HepG2 (cell line): Measurements from ENCODE around the gene SAMD14. TPM values are rescaled to one million over a fixed set of nuclear protein-coding genes. Genes with fewer than 3 reads are reported as not detected.

Experiments used
- AGO2 ChIP-seq: fragments of 200-400 bp; formaldehyde crosslinking; optimal IDR thresholded peaks from 2 replicates; pipeline ENCODE3; 2017; ENCODE audit warnings: mild to moderate bottlenecking, low read depth, low read length, moderate library complexity
- ARID2 ChIP-seq: sonication (generic); formaldehyde crosslinking; IDR thresholded peaks from 2 replicates; pipeline ENCODE4 v1.8.1; 2022; ENCODE audit warnings: mild to moderate bottlenecking, missing genetic modification reagents, borderline replicate concordance
- DNMT3B ChIP-seq: conservative IDR thresholded peaks from 2 replicates; pipeline ENCODE4 v1.6.1; 2016; ENCODE audit warnings: missing biosample characterization, control low read depth
- GABPA ChIP-seq, 2 experiments: IDR thresholded peaks; 2 replicates each; pipeline ENCODE4 v1.6.1; 2011 to 2016; ENCODE audit warnings: low read depth in 2 of 2, low read length in 1 of 2, missing biosample characterization in 1 of 2, missing genetic modification characterization in 1 of 2
- HOXA9 ChIP-seq: sonication (generic); formaldehyde crosslinking; IDR thresholded peaks from 2 replicates; pipeline ENCODE4 v1.8.1; 2022; ENCODE audit warnings: missing genetic modification reagents, mild to moderate bottlenecking, moderate library complexity, borderline replicate concordance
- KDM5A ChIP-seq: fragments of 200-600 bp; sonication (generic); IDR thresholded peaks from 2 replicates; pipeline ENCODE4 v1.7.0; 2018; ENCODE audit warnings: antibody characterized with exemption, mild to moderate bottlenecking, low read length, borderline replicate concordance
- MBD4 ChIP-seq: IDR thresholded peaks from 2 replicates; pipeline ENCODE4 v1.6.1; 2012; ENCODE audit warnings: low read length, inconsistent platforms, borderline replicate concordance
- MIER3 ChIP-seq: IDR thresholded peaks from 2 replicates; pipeline ENCODE4 v1.6.1; 2016; ENCODE audit warnings: missing compliant biosample characterization, borderline replicate concordance
- RXRA ChIP-seq: sonication (generic); formaldehyde crosslinking; IDR thresholded peaks from 2 replicates; pipeline ENCODE4 v1.5.1; 2020; ENCODE audit warnings: missing genetic modification reagents
- SMAD3 ChIP-seq: sonication (generic); formaldehyde crosslinking; IDR thresholded peaks from 2 replicates; pipeline ENCODE4 v1.4.0; 2020; ENCODE audit warnings: missing genetic modification reagents
- ZBTB14 ChIP-seq: sonication (generic); formaldehyde crosslinking; IDR thresholded peaks from 2 replicates; pipeline ENCODE4 v1.4.0; 2020; ENCODE audit warnings: missing genetic modification reagents
- ZNF251 ChIP-seq: sonication (generic); formaldehyde crosslinking; IDR thresholded peaks from 2 replicates; pipeline ENCODE4 v1.9.0; 2021; ENCODE audit warnings: mild to moderate bottlenecking, missing genetic modification reagents
- ZNF264 ChIP-seq: sonication (generic); formaldehyde crosslinking; IDR thresholded peaks from 2 replicates; pipeline ENCODE4 v1.4.0; 2020; ENCODE audit warnings: missing genetic modification reagents
- ZNF512B ChIP-seq: sonication (generic); formaldehyde crosslinking; IDR thresholded peaks from 2 replicates; pipeline ENCODE4 v1.5.1; 2020; ENCODE audit warnings: missing genetic modification reagents, mild to moderate bottlenecking, borderline replicate concordance
- ZNF513 ChIP-seq: sonication (generic); formaldehyde crosslinking; conservative IDR thresholded peaks from 2 replicates; pipeline ENCODE4 v1.5.0; 2020; ENCODE audit warnings: missing genetic modification reagents
- ZNF605 ChIP-seq: sonication (generic); formaldehyde crosslinking; IDR thresholded peaks from 2 replicates; pipeline ENCODE4 v1.8.0; 2022; ENCODE audit warnings: mild to moderate bottlenecking, missing genetic modification reagents
- ZNF678 ChIP-seq: sonication (generic); formaldehyde crosslinking; IDR thresholded peaks from 2 replicates; pipeline ENCODE4 v1.4.0; 2020; ENCODE audit warnings: mild to moderate bottlenecking, missing genetic modification reagents
- polyA plus RNA-seq, 8 experiments: library from polyadenylated mRNA; depleted of rRNA in 3 of 8; stranded (reverse) in 7 of 8; unstranded in 1 of 8; fragments of >200 nt; fragmentation: Illumina TruSeq in 4 of 8; extraction: Trizol in 4 of 8; gene quantifications; 2 replicates each; pipeline versions ENCODE4 v1.2.1 to v1.2.3, GENCODE V29; 2011 to 2016; ENCODE audit warnings: low read depth in 4 of 8, missing spikeins in 1 of 8, mixed read lengths in 1 of 8; ENCODE audit not compliant: insufficient read depth in 1 of 8
- total RNA-seq, 5 experiments: library from RNA; depleted of rRNA; stranded (reverse); fragments of >200 nt; fragmentation: Illumina TruSeq; extraction: Trizol; gene quantifications; 2 replicates each; pipeline ENCODE4 v1.2.3, GENCODE V29; 2016; ENCODE audit warnings: low read depth in 1 of 5
- TF ChIP-seq, protein P1 (sequence below): sonication (generic); formaldehyde crosslinking; IDR thresholded peaks from 2 replicates; pipeline ENCODE4 v1.8.0; 2023; ENCODE audit warnings: mild to moderate bottlenecking, missing genetic modification reagents
- TF ChIP-seq, protein P2 (sequence below): sonication (generic); formaldehyde crosslinking; IDR thresholded peaks from 2 replicates; pipeline ENCODE4 v1.4.0; 2020; ENCODE audit warnings: missing genetic modification reagents

The SAMD14 gene
- total and polyA plus RNA-seq, 2 of the 13 experiments (the other 11 are each of a cell fraction or from before 2014, with no cell fraction given): 0.07 to 0.22 TPM

DNA sequence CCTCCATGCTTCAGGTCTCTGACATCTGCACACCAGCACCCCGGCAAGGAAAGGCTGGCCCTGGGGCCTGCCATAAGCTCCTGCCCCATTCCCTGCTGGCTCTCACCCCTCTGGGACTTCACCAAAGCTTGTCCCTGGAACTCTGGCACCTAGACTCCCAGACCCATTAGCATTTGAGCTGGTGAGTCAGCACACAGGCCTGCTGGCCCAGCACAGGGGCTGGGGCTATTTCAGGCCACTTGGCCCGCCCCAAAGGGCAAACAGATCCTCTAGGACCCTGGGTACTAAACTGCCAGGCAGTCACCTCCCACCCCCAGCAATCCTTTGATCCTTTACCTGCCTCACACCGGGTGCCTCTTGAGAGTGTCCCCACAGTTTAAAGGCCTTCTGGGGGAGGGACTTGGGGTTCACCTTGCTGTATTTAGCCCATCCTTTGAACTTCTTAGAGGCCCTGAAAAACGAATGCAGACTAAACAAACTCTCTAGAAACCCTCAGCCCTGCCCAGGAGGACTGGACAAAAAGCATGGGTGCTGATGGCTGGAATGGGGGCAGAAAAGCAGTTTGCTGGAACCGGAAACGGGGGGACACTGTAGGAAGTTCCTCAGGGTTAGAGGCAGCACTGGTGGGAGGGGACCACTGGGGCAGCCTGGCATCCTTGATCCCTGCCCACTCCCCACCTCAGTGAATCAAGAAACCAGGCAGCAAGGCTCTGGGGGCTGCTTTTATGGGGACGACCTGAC lies 3.2 kb upstream of the SAMD14 start (continued):
- TF ChIP-seq, protein P1, sequence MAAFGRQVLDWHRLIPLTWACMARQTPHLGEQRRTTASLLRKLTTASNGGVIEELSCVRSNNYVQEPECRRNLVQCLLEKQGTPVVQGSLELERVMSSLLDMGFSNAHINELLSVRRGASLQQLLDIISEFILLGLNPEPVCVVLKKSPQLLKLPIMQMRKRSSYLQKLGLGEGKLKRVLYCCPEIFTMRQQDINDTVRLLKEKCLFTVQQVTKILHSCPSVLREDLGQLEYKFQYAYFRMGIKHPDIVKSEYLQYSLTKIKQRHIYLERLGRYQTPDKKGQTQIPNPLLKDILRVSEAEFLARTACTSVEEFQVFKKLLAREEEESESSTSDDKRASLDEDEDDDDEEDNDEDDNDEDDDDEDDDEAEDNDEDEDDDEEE (CRISPR knock-in tag): no peak
- TF ChIP-seq ZNF251 (CRISPR knock-in tag) (no peak), ARID2 (CRISPR knock-in tag) (peak; percentile 48; the same call in 1 of the 2 replicates), RXRA (CRISPR knock-in tag) (peak; percentile 95), GABPA (IDR thresholded peaks at IDR 0.05; ENCODE audit: low read depth, low read length) (no peak), GABPA (CRISPR knock-in tag; IDR thresholded peaks at IDR 0.05; ENCODE audit: low read depth) (no peak), KDM5A (no peak), SMAD3 (CRISPR knock-in tag) (no peak), ZNF264 (CRISPR knock-in tag) (no peak), HOXA9 (no peak), ZBTB14 (no peak), ZNF512B (no peak), MBD4 (no peak), MIER3 (CRISPR knock-in tag) (no peak), ZNF605 (CRISPR knock-in tag) (no peak), AGO2 (no peak), ZNF513 (CRISPR knock-in tag) (no peak), DNMT3B (CRISPR knock-in tag) (peak; percentile 61; the same call in 1 of the 2 replicates), ZNF678 (no peak)
- TF ChIP-seq, protein P2, sequence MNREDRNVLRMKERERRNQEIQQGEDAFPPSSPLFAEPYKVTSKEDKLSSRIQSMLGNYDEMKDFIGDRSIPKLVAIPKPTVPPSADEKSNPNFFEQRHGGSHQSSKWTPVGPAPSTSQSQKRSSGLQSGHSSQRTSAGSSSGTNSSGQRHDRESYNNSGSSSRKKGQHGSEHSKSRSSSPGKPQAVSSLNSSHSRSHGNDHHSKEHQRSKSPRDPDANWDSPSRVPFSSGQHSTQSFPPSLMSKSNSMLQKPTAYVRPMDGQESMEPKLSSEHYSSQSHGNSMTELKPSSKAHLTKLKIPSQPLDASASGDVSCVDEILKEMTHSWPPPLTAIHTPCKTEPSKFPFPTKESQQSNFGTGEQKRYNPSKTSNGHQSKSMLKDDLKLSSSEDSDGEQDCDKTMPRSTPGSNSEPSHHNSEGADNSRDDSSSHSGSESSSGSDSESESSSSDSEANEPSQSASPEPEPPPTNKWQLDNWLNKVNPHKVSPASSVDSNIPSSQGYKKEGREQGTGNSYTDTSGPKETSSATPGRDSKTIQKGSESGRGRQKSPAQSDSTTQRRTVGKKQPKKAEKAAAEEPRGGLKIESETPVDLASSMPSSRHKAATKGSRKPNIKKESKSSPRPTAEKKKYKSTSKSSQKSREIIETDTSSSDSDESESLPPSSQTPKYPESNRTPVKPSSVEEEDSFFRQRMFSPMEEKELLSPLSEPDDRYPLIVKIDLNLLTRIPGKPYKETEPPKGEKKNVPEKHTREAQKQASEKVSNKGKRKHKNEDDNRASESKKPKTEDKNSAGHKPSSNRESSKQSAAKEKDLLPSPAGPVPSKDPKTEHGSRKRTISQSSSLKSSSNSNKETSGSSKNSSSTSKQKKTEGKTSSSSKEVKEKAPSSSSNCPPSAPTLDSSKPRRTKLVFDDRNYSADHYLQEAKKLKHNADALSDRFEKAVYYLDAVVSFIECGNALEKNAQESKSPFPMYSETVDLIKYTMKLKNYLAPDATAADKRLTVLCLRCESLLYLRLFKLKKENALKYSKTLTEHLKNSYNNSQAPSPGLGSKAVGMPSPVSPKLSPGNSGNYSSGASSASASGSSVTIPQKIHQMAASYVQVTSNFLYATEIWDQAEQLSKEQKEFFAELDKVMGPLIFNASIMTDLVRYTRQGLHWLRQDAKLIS (CRISPR knock-in tag): no peak
